ENCODE measurements around the gene UBAC1. TPM values are rescaled to one million over a fixed set of nuclear protein-coding genes. Genes with fewer than 3 reads are reported as not detected.

The UBAC1 gene
- total and polyA plus RNA-seq, 12 donors: 73.8 to 172 (median 85.5) TPM

DNA sequence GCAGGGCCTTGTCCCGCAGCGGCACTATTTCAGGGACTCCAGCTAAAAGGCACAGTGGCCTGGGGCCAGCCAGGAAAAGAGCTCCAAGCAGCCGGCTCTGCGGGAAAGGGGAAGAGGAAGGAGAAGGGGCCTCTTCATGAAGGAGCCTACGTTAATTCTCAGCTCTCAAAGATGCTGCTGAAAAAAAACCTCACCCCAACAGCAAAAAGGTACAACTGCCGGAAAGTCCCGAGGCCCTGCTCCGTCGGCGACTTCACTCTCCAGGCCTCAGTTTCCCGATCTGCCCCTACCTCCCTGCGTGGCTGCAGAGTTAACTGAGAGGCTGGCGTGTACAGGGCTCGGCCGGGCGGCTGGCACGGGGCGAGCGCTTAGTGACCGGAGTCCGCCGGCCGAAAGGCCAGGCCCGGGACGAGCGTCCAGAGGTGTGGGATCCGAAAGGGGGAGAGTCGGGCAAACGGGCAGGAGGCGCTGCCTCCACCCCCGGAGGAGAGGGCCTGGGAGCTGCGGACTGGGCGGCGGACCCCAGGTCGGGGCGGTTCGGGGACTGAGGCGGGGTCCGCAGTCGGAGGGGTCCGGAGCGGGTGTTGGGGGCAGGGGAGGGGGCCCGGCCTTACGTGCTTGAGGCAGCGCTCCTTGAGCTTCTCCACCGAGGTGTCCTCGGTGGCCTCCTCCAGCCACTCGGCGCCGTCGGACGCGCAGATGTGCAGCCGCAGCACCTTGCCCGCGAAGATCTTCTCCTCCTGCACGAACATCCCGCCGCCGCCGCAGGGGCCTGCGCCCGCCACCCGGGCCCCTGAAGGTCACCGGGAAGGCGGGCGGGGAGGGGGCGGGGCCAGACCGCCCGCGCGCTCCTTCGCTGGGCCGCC is 529 bp downstream of the UBAC1 start:
- H3K4me1 ChIP-seq: peaks cover 4 to 54% (median 42%) of the 10 kb centered on the region in 9 donors
- intact Hi-C loops (cut with DNase I): loop anchor here in 5 of 10 donors (2.0 to 5.0 kb wide), 4 partner anchors 54 to 322 kb away; partner anchors contain the start of genes TMEM250 (in 3 of the 5) and CAMSAP1 (in 2 of the 5)

DNA sequence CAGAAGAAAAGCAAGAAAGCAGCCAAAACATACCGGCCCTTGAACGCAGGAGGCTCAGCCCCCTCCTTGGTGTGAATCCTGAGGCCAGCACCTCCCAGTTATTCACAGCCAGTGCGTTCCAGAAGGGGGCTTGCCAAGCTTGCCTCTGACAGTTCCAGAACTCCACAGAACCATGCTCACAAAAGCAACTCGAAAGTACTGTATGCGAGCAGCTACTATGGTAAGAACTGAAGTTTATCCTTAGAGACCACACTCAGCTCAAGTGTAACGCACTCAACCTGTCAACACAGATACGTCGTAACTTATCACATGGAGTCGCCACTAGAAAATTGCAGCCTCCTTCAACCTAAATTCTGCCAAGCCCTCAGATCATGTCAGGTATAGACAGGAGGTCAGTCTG is 1.4 kb downstream of the UBAC1 start:
- Histone ChIP-seq H3K9me3 (no peaks in the 10 kb centered on the region), H3K36me3 (peaks cover 0 to 9% (median 0%) of the 10 kb centered on the region in 9 donors), H3K4me1 (peaks cover 4 to 61% (median 42%) of the 10 kb centered on the region in 9 donors), H3K4me3 (peak overlapping the region in 9 of 10 donors; percentile 65 to 97 (median 96)), H3K27ac (peak overlapping the region in 9 of 10 donors; percentile 86 to 98 (median 96)), H3K27me3 (no peaks in the 10 kb centered on the region)
- WGBS, 2 donors: 21 to 36% methylated on average over 9 of the region's 9 CpGs
- intact Hi-C loops (cut with DNase I): loop anchor here in 7 of 10 donors (2.0 to 10.0 kb wide), 7 partner anchors 48 to 322 kb away; partner anchors contain the start of genes CAMSAP1 (in 6 of the 7) and TMEM250 (in 3 of the 7)
- no peak for DNase-seq
- TF ChIP-seq, protein P1, sequence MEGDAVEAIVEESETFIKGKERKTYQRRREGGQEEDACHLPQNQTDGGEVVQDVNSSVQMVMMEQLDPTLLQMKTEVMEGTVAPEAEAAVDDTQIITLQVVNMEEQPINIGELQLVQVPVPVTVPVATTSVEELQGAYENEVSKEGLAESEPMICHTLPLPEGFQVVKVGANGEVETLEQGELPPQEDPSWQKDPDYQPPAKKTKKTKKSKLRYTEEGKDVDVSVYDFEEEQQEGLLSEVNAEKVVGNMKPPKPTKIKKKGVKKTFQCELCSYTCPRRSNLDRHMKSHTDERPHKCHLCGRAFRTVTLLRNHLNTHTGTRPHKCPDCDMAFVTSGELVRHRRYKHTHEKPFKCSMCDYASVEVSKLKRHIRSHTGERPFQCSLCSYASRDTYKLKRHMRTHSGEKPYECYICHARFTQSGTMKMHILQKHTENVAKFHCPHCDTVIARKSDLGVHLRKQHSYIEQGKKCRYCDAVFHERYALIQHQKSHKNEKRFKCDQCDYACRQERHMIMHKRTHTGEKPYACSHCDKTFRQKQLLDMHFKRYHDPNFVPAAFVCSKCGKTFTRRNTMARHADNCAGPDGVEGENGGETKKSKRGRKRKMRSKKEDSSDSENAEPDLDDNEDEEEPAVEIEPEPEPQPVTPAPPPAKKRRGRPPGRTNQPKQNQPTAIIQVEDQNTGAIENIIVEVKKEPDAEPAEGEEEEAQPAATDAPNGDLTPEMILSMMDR (IDR thresholded peaks at IDR 0.05): no peak
- ATAC-seq: peak in 3 of 8 donors; percentile 2 to 10 (median 6)

More for the DNA sequence above, 529 bp downstream of the UBAC1 start:
- peak overlapping the region; percentile 81 to 98 (median 96) for H3K27ac ChIP-seq
- no peaks in the 10 kb centered on the region for H3K27me3 ChIP-seq
- 0 to 1% methylated on average over 72 to 74 of the region's 74 CpGs for WGBS, 2 donors
- TF ChIP-seq, protein P1 (IDR thresholded peaks at IDR 0.05): no peak
- H3K9me3 ChIP-seq: no peaks in the 10 kb centered on the region
- peaks cover 0 to under 1% (median 0%) of the 10 kb centered on the region in 9 donors for H3K36me3 ChIP-seq
- peak; percentile 9 to 48 (median 22) for ATAC-seq
- H3K4me3 ChIP-seq: peak overlapping the region; percentile 53 to 97 (median 90)
- DNase-seq: no peak

DNA sequence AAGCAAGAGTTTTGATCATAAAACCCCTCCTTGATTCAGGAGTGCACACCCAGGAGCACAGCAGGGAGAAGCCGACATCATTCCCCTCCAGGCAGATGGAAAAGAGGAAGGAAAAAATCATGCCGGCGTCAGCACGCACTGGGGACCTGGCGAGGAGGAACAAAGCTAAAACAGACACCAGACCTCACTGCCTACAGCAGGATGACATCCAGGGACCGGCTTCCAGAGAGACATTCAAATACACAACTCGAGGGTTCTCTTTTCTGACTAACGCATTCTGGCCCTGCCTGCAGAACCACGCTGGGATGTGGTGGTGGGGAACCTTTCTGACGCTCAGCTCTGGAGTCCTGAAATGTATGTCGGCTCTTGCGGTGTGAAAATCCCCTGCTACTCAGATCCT is 2.7 kb downstream of the UBAC1 start:
- Histone ChIP-seq H3K27ac (peak overlapping the region in 1 of 10 donors; percentile 19), H3K27me3 (no peaks in the 10 kb centered on the region), H3K4me1 (peaks cover 4 to 61% (median 42%) of the 10 kb centered on the region in 9 donors), H3K9me3 (no peaks in the 10 kb centered on the region), H3K4me3 (peak overlapping the region in 1 of 10 donors; percentile 97), H3K36me3 (peaks cover 0 to 22% (median 4%) of the 10 kb centered on the region in 9 donors)
- TF ChIP-seq, protein P1 (IDR thresholded peaks at IDR 0.05): no peak
- ATAC-seq (no peak), DNase-seq (no peak)
- 76 to 77% methylated on average over 12 of the region's 12 CpGs for WGBS, 2 donors
- intact Hi-C loops (cut with DNase I): loop anchor here in 5 of 10 donors (5.0 to 10.0 kb wide), 3 partner anchors 46 to 94 kb away; partner anchors contain the start of gene CAMSAP1 (in 4 of the 5)

DNA sequence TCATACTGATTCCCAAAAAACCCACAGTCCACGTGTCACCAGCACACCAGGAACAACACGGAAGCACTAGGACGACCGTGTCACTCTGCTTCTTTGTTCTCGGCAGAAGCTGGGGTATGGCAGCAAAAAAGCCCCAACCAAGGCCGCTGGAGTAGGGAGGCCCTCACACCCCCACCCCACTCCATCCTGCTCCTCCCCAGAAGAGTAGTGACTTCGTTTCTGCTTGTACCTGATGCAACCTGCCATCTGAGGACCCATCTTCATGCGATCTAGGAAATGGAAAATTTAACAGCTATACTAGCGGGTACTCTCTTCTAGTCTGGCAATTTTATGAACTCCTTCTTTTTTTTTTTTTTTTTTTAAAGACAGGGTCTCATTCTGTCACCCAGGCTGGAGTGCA is 3.7 kb downstream of the UBAC1 start:
- Histone ChIP-seq H3K27ac (peak overlapping the region in 3 of 10 donors; percentile 18 to 37 (median 24)), H3K36me3 (peaks cover 0 to 33% (median 13%) of the 10 kb centered on the region in 9 donors), H3K9me3 (no peaks in the 10 kb centered on the region), H3K4me3 (no peak overlapping the region), H3K27me3 (no peaks in the 10 kb centered on the region), H3K4me1 (peaks cover 4 to 61% (median 42%) of the 10 kb centered on the region in 9 donors)
- WGBS, 2 donors: 75 to 78% methylated on average over 9 of the region's 9 CpGs
- no peak for ATAC-seq
- DNase-seq: no peak
- intact Hi-C loops (cut with DNase I): loop anchor here in 5 of 10 donors (5.0 to 10.0 kb wide), 3 partner anchors 45 to 93 kb away; partner anchors contain the start of gene CAMSAP1 (in 4 of the 5)
- TF ChIP-seq, protein P1 (IDR thresholded peaks at IDR 0.05): no peak

All from heart right ventricle (tissue), 16 donors.